ENCODE results near the gene OSBPL7.

- TF ChIP-seq CTCF (IDR thresholded peaks at IDR 0.05): no peak
- no peak for TF ChIP-seq POLR2A (IDR thresholded peaks at IDR 0.05)
- TF ChIP-seq POLR2AphosphoS5 (IDR thresholded peaks at IDR 0.05): no peak
- TF ChIP-seq EP300 (IDR thresholded peaks at IDR 0.05): no peak
Observed at GRCh38 chr17:47864791-47865216, 43.2 kb upstream of the OSBPL7 start.
